ENCODE results near the gene DNAJC1.

DNAJC1 gene

DNA sequence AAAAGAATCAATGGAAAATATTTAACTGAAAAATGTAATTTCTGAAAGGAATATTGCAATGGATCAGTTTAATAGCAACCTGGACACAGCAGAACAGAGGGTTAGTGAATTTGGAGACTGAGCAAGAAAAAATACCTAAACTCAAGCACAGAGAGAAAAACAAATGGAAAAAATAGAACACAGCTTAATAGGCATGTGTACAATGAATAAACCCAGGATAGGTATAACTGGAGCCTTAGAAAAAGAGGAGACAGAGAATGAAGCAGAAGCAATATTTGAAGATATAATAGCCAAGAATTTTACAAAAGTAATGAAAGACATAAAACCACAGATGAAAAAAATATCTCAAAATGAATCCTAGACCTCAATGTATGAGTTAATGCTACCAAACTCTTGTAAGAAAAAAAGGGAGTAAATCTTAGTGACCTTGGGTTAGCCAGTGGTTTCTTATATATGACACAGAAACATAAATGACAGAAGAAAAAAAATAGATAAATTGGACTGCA lies 2.9 kb upstream of the DNAJC1 start:
- DNase-seq, result no peak

DNA sequence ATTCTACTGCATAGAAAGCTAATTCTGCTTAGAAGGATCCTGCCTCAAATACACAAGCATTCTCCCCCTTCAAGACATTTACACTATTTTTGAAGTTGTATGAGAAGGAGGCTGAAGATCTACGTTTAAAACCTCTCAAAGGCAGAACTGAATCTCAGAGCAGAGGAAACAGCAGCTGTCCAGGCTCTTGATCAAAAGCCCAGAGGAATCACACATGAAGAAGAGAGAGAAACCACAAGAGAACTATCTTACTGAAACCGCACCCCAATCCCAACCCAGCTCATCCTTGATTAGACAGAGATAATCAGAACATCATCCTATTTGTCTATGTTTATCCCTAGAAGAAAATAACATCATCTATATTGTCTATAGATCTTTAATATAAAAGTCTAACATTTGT lies 2.2 kb upstream of the DNAJC1 start:
- DNase-seq, result no peak

DNA sequence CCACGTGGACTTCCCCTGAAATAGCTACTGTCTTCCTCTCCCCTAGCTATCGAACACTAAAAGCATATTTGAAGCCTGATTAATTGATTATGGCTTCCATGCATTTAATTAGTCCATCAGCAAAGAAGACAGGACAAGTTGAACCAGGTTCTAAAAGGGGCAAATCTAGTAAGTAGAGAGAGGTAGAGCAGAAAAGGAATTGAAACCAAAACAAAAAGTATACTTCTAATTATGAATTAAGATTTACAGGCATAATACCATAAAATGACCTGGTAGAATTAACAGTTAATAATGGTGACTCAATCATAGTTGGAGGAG lies 393 bp upstream of the DNAJC1 start:
- DNase-seq, result no peak

DNA sequence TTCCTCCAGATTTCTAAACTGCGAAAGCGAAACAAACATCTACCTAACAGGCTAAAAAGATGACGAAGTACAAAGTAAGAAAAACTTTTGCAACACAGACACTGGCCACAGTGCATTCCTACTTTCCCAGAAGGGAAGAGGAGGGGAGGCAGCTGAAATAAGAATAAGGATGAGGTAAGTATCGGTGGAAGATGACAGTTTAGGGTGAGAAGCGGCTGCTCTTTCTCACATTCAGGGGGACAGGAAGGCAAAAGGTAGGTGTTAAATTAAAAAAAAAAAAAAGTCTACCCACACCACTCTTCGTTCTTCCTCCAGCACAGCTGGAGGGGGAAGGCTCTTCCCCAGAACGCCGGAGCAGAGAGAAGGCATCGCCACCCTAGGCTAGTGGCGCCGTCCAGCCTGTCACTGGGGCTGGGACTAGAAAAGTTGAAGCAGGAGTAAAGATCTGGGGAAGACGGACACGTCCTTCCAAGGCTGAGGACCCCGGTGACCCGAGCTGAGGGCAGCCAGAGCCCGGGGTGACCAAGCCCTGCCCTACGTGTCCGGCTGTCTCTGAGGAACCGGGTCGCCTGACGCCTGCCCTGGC lies 846 bp downstream of the DNAJC1 start:
- DNase-seq, result peak; percentile 57

- no peak for DNase-seq
Observed at GRCh38 chr10:21995557-21995956, 8.0 kb downstream of the DNAJC1 start.

- DNase-seq, result peak; percentile 40
Observed at GRCh38 chr10:21993360-21994001, 10.0 kb downstream of the DNAJC1 start.

- DNase-seq, result no peak
Observed at GRCh38 chr10:21991785-21992184, 11.7 kb downstream of the DNAJC1 start.

DNA sequence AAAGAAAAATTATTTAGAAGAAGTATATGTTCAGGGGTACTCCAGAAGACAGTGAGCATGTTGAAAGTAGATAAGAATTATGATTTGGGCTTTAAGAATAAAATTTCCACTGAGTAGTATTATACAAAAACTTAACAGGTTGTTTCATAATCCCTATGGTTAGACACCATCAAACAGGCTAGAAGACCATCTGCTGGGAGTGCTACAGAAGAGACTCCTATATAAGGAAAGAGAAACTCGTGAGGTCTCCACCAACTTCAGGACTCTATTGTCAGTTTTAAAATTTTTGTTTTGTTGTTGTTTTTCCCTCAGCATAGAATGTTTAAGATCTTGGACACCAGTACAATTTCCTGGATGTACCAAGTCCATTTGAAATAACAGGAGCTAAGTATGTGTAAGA lies 13.1 kb downstream of the DNAJC1 start:
- DNase-seq, result no peak

DNA sequence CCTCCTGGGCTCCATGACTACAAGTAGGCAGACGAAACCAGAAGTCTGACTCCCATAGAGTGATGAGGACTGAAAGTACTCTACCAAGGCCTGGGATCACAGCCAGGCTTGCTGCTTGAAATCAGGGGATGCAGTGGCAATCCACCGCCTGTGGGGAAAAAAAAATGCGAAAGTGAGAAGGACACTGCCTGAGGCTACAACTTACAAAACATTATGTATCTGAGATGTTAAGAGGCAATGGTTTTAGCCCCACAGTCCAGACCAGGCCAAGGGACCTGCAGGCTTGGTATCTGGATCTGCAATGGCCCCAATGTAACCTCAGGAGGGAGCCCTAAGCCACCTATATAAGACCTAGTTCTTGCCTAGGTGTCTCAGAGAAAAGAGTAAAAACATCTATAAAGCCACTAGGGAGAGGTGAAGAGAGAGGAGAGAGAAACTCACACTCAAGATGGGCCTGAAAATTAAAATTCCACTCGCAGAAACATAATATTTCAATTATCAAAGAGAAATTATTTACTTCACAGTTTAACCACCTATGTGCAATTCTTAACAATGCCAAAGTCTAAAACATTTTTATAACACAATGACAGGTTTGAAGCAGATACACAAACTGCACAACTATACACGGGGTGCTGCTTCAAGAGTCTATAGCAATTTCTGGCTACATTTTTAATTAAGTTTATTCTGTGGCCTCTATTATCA lies 13.9 kb downstream of the DNAJC1 start:
- DNase-seq, result peak; percentile 53

DNA sequence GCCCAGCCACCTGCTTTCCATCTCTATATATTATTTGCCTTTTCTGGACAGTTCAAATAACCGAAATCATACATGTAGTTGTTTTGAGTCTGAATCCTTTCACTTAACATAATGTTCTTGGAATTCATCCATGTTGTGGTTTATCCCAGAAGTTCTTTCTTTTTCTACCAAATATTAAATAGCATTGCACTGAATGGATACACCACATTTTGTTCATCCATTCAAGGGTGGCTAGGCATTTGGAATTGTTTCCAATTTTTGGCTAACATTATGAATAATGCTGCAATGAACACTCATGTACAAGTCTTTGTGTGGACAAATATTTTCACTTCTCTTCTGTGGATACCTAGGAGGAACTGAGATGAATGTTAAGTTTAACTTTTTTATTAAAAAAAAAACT lies 18.0 kb downstream of the DNAJC1 start:
- DNase-seq, result peak; percentile 60

GRCh38 chr10:21981118-21981517 lies 22.4 kb downstream of the DNAJC1 start:
- no peak for DNase-seq

DNA sequence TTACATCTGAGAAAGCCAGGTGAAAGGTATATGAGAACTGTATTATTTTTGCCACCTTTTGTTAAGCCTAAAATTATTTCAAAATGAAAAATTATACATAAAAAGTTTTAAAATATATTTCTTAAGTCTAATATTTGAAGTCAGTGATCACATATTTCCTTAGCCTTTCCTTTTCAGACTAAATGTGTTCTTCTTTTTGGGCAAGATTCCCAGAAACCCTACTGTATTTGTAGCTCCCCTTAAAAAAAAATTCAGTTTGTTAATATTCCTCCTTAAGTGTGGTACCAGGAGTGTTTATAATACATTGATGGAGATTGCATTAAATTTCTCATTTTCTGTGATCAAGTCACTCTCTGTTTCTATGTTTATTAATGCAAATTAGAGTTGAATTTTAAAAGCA lies 22.8 kb downstream of the DNAJC1 start:
- no peak for DNase-seq

GRCh38 chr10:21978191-21978862 lies 25.2 kb downstream of the DNAJC1 start:
- DNase-seq, result peak; percentile 41

GRCh38 chr10:21976739-21977138 lies 26.8 kb downstream of the DNAJC1 start:
- no peak for DNase-seq

GRCh38 chr10:21976280-21976679 lies 27.2 kb downstream of the DNAJC1 start:
- no peak for DNase-seq

DNA sequence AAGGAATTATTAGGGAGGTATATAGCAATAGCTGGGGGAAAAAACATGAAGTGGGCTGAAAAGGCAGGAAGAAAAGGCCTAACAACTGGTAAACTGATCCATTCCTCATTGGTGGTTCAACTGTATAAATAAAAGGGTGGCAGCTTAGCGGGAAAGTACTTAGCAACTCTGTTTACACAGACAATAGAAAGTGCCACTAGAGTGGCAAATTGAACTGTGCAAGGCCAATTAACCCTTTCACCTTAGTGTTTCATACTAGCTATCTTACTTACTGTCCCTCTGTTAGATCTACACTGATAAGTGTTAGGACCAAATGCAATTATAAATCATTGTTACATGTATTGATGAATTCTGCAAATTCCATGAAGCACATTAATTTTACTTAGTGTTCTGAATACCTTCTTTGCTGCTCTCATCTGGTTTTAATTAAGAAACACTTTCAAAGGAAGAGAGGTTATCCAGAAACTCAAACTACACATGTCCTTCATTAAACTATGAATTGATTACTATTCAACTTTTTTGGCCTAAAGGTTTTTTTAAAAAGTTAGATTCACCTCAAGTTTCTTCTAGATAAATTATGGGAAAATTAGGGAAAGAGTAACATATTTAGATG lies 28.0 kb downstream of the DNAJC1 start:
- no peak for DNase-seq

DNA sequence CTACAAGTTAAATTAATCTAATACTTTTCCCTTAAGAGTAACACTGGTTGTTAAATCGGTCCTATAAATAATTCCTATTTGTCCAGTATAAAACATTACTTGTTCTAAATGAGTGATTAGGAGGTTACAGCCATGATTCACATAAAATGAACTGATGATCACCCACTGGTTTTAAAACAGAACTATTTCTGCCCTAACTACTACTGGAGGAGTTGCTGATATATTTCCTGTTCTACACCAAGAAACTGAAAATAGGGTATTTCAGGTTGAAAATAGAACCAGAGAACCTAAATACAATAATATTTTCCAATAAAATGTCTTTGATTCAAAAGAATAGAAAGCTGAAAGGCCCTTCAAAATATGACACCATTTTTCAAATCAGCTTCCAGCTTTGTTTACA lies 30.9 kb downstream of the DNAJC1 start:
- no peak for DNase-seq

- DNase-seq, result peak; percentile 21
Observed at GRCh38 chr10:21969326-21970287, 33.9 kb downstream of the DNAJC1 start.

GRCh38 chr10:21964983-21965665 lies 38.4 kb downstream of the DNAJC1 start:
- DNase-seq, result no peak

- no peak for DNase-seq
Observed at GRCh38 chr10:21962358-21962757, 41.2 kb downstream of the DNAJC1 start.

- no peak for DNase-seq
Observed at GRCh38 chr10:21961847-21962246, 41.7 kb downstream of the DNAJC1 start.

All from fibroblast of skin of scalp (primary cell).